ENCODE measurements around the gene HCN3.

HCN3 gene

DNA sequence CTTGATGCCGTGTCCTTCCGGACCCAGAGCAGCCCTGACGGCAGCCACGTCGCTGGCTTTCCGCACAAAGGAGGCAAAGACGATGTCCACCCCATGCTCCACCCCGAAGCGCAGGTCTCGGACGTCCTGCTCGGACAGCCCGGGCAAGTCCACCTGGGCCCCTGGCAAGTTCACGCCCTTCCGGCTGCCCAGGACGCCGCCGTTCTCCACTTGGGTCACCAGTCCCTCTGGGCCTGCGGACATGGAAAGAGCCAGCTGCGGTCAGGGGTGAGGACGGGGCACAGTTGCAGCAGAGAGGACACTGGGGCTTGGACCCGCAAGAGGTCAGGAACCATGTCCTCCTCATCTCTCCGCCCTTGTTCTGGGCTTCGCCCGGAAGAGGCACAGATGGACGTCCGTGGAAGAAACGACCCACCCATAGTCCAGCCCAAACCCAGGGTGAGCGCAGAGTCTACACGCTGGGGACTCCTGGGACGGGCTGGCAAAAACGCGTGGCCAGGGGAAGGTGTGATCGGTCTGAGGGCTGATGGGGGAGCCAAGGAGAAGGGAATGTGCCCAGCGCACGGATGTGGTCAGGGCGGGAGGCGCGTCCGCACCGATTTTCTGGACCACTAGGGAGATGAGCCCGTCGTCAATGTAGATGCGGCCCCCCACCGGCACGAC, 17.4 kb downstream of the HCN3 start:
- H3K4me1 ChIP-seq (ENCODE audit: low read length): peaks cover 15% of the 10 kb centered on the region
- no peaks in the 10 kb centered on the region for H4K20me1 ChIP-seq (ENCODE audit: insufficient read depth, low read length)
- no peak overlapping the region for H3K4me3 ChIP-seq (ENCODE audit: low read length)
- H3F3A ChIP-seq (ENCODE audit: insufficient read depth, low read length): peaks cover 13% of the 10 kb centered on the region
- no peak for DNase-seq
- H3K79me2 ChIP-seq (ENCODE audit: low read length): no peaks in the 10 kb centered on the region
- no peaks in the 10 kb centered on the region for H3K9me2 ChIP-seq (replicated peaks; ENCODE audit: insufficient read depth, low read length)
- no peak for TF ChIP-seq EZH2 (optimal IDR thresholded peaks at IDR 0.05; ENCODE audit: low read depth, low read length)
- no peak for TF ChIP-seq EZH2phosphoT487 (IDR thresholded peaks at IDR 0.05; ENCODE audit: low read length)
- no peak for TF ChIP-seq CTCF (IDR thresholded peaks at IDR 0.05; ENCODE audit: low read length)
- no peak overlapping the region for H3K27ac ChIP-seq (ENCODE audit: low read length)
- H3K36me3 ChIP-seq (replicated peaks; ENCODE audit: insufficient read depth, low read length): no peaks in the 10 kb centered on the region
- H2AFZ ChIP-seq (ENCODE audit: low read length): no peak overlapping the region
- no peaks in the 10 kb centered on the region for H3K9me3 ChIP-seq (replicated peaks; ENCODE audit: insufficient read depth, low read length)
- H3K9ac ChIP-seq (ENCODE audit: low read length): no peak overlapping the region
- no peak overlapping the region for H3K4me2 ChIP-seq (ENCODE audit: low read depth, low read length)
- H3K27me3 ChIP-seq (replicated peaks; ENCODE audit: insufficient read depth, low read length): 0 out of 2 replicates have a peak, but pooled peaks cover 6% of the 10 kb centered on the region

DNA sequence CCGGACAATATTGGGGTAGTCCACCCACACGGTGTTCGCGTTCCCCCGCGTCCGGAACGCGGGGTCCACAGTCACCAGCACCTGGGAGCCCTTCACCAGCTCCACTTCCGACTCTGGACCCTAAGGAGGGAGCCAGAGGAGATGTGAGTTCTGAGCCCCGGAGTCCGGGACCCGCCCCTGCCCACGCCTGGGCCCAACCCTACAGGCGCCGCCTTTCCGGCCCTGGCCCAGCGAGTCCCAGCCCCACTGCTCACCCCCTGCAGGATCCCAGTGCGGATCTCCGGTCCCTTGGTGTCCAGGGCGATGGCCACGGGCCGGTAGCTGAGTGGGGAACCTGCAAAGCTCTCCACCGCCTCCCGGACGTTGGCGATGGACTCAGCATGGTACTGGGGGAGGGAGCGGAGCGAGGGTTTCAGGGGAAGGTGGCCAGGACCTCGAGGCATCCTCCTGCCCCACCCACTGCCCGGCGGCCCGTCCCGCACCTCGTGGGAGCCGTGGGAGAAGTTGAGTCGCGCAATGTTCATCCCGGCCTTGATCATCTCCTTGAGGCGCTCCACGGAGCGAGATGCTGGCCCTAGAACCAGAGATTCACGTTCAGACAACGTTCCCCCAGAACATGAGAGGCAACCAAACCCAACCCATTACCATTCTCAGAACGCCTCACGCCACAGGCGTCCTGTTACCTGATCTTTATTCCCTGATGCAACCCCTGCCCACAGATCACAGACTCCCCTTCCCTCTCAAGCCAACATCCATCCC, 18.1 kb downstream of the HCN3 start:
- H3K4me3 ChIP-seq (ENCODE audit: low read length): no peak overlapping the region

DNA sequence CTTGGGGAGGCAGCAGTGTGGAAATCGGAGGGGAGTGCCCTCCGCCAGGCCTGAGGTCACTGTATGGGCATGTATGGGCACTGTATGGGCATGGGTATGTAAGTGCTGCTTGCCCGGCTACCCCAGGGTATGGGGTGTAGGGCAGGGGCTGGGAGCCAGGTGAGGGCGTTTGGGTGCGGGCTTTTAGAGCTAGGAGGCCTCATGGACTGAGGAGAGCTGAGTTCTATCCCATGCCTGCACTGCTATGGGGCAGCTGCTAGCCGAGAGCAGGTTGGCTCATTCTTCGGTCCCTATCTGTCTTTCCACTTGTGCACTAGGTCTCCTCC, 18.6 kb downstream of the HCN3 start:
- no peaks in the 10 kb centered on the region for H3K79me2 ChIP-seq (ENCODE audit: low read length)
- H3K36me3 ChIP-seq (replicated peaks; ENCODE audit: insufficient read depth, low read length): no peaks in the 10 kb centered on the region
- H3K27ac ChIP-seq (ENCODE audit: low read length): no peak overlapping the region
- peaks cover 15% of the 10 kb centered on the region for H3K4me1 ChIP-seq (ENCODE audit: low read length)
- H3K27me3 ChIP-seq (replicated peaks; ENCODE audit: insufficient read depth, low read length): 0 out of 2 replicates have a peak, but pooled peaks cover 6% of the 10 kb centered on the region
- H3F3A ChIP-seq (ENCODE audit: insufficient read depth, low read length): peaks cover 13% of the 10 kb centered on the region
- DNase-seq: no peak
- H2AFZ ChIP-seq (ENCODE audit: low read length): no peak overlapping the region
- H4K20me1 ChIP-seq (ENCODE audit: insufficient read depth, low read length): no peaks in the 10 kb centered on the region
- H3K9me3 ChIP-seq (replicated peaks; ENCODE audit: insufficient read depth, low read length): no peaks in the 10 kb centered on the region
- no peaks in the 10 kb centered on the region for H3K9me2 ChIP-seq (replicated peaks; ENCODE audit: insufficient read depth, low read length)
- no peak overlapping the region for H3K4me2 ChIP-seq (ENCODE audit: low read depth, low read length)
- H3K4me3 ChIP-seq (ENCODE audit: low read length): no peak overlapping the region
- H3K9ac ChIP-seq (ENCODE audit: low read length): no peak overlapping the region
- no peak for TF ChIP-seq CTCF (IDR thresholded peaks at IDR 0.05; ENCODE audit: low read length)
- TF ChIP-seq EZH2phosphoT487 (IDR thresholded peaks at IDR 0.05; ENCODE audit: low read length): no peak
- no peak for TF ChIP-seq EZH2 (optimal IDR thresholded peaks at IDR 0.05; ENCODE audit: low read depth, low read length)

More for the DNA sequence above, 18.1 kb downstream of the HCN3 start:
- Histone ChIP-seq H3K9me3 (replicated peaks; ENCODE audit: insufficient read depth, low read length) (no peaks in the 10 kb centered on the region), H3K79me2 (ENCODE audit: low read length) (no peaks in the 10 kb centered on the region), H2AFZ (ENCODE audit: low read length) (no peak overlapping the region), H3K4me1 (ENCODE audit: low read length) (peaks cover 15% of the 10 kb centered on the region), H3K27me3 (replicated peaks; ENCODE audit: insufficient read depth, low read length) (0 out of 2 replicates have a peak, but pooled peaks cover 6% of the 10 kb centered on the region), H3F3A (ENCODE audit: insufficient read depth, low read length) (peaks cover 13% of the 10 kb centered on the region), H3K36me3 (replicated peaks; ENCODE audit: insufficient read depth, low read length) (no peaks in the 10 kb centered on the region), H3K9me2 (replicated peaks; ENCODE audit: insufficient read depth, low read length) (no peaks in the 10 kb centered on the region), H3K27ac (ENCODE audit: low read length) (no peak overlapping the region), H3K4me2 (ENCODE audit: low read depth, low read length) (no peak overlapping the region), H3K9ac (ENCODE audit: low read length) (no peak overlapping the region), H4K20me1 (ENCODE audit: insufficient read depth, low read length) (no peaks in the 10 kb centered on the region)
- DNase-seq: no peak
- TF ChIP-seq CTCF (IDR thresholded peaks at IDR 0.05; ENCODE audit: low read length) (no peak), EZH2 (optimal IDR thresholded peaks at IDR 0.05; ENCODE audit: low read depth, low read length) (no peak), EZH2phosphoT487 (IDR thresholded peaks at IDR 0.05; ENCODE audit: low read length) (no peak)

All from MM.1S (cell line).